Panc1 (cell line): ENCODE measurements around the gene ITPKB.

Experiments
- CTCF ChIP-seq: fragments of 450-650 bp; IDR thresholded peaks from 2 replicates; pipeline ENCODE4 v1.5.1; 2017; ENCODE audit warnings: mild to moderate bottlenecking
- POLR2AphosphoS5 ChIP-seq: IDR thresholded peaks from 2 replicates; pipeline ENCODE4 v1.6.1; 2012; ENCODE audit warnings: mild to moderate bottlenecking, low read depth, low read length, moderate library complexity

GRCh38 chr1:226659136-226659535 lies 79.9 kb downstream of the ITPKB start:
- no peak for TF ChIP-seq CTCF
- no peak for TF ChIP-seq POLR2AphosphoS5
